GM19328 (cell line): ENCODE measurements around the gene CNGB1.
"Not testable (repeated sequence)": the region's sequence is repeated elsewhere in the genome, so short reads cannot be mapped to it uniquely, and the experiment has no call there.

Source experiments
- ATAC-seq: cut with Tn5 transposase; IDR thresholded peaks from one replicate; pipeline ENCODE4 v1.9.1; 2021; ENCODE audit warnings: mild to moderate bottlenecking, moderate library complexity; ENCODE audit not compliant: unreplicated experiment

The CNGB1 gene

GRCh38 chr16:57956270-57956808 is 14.6 kb downstream of the CNGB1 start:
- ATAC-seq: no peak

DNA sequence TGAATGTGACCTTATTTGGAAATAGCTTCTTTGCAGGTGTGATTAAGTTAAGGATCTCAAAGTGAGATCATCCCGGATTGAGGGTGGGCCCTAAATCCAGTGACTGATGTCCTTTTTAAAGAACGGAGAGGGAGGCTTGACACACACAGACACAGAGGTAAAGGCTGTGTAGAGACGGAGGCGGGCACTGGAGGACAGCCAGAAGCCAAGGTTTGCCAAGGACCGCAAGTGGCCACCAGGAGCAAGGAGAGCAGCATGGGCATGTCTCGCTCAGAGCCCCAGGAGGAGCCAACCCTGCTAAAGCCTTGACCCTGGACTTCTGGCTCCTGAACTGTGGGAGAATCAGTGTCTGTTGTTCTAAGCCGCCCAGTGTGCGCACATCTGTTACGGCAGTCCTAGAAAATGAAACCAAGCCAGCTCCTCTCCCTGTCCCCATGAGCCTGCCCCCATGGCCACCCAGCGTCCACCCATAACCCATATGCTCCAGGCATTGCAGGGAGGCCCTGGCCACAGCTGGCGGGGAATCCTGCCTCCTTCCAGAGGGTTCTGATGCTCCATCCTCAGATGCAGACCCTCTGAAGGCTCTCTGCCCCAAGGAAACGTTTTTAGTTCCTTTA is 15.2 kb downstream of the CNGB1 start:
- ATAC-seq: no peak

GRCh38 chr16:57953857-57954256 is 17.1 kb downstream of the CNGB1 start:
- no peak for ATAC-seq

DNA sequence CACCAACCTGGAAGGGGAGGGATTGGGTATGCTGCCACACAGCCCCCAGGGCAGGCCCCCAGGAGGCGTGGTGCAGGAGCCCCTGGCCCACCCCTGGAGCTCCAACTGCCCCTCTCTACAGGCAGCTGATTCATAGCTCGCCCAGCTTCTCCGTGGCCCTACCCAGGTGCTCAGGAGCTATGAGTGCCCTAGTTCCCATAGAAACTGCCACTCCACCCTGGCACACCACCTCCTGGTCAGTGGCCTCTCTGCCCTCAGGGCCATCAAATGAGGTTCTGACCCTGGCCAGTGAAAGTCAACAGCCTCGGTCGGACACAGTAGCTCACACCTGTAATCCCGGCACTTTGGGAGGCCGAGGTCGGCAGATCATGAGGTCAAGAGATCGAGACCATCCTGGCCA is 18.0 kb downstream of the CNGB1 start:
- ATAC-seq: no peak

GRCh38 chr16:57951204-57951960 is 19.5 kb downstream of the CNGB1 start:
- no peak for ATAC-seq

GRCh38 chr16:57950382-57950781 is 20.5 kb downstream of the CNGB1 start:
- no peak for ATAC-seq

DNA sequence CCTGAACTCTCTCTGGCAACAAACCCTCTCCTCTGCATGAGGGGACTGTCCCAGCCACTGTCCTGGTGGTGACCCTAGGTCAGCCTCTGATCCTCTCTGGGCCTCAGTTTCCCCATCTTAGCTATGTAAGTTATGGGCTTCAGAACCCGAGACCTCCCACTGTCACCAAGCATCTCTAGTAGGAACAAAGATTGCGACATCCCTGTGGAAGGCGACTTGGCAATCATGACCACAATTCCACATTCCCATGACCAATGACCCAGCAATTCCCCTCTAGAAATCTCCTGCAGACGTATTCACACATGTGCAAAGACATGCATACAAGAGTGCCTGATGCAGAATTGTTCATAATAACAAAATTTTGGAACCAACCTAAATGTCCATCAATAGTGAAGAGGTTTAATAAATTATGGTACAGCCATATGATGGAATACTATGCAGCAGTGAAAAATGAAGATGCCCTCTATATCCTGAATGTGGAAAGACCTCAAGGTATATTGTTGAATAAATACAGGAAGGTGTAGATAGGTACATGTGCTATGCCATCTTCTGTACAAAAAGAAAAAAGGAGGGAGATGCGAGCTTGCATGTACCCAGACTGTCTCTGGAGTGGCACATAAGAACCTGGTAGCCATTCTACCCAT is 21.2 kb downstream of the CNGB1 start:
- no peak for ATAC-seq

DNA sequence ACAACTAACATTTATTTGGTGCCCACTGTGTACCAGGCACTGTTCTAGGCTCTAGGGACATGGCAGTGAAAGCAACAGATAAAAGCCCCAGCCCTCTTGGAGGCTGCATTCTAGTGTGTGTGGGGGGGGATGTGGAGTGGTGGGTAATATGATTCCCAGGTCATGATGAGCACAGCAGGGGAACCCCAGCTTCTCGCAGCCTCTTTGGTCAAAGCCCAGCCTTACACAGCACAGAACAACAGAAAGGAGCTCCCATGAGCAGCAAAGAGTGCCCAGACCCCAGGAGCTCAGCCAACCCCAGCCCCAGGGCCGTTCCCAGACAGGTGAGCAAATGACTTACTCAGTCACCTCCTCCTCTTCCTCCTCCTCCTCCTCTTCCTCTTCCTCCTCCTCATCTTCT is 21.9 kb downstream of the CNGB1 start:
- ATAC-seq: no peak

DNA sequence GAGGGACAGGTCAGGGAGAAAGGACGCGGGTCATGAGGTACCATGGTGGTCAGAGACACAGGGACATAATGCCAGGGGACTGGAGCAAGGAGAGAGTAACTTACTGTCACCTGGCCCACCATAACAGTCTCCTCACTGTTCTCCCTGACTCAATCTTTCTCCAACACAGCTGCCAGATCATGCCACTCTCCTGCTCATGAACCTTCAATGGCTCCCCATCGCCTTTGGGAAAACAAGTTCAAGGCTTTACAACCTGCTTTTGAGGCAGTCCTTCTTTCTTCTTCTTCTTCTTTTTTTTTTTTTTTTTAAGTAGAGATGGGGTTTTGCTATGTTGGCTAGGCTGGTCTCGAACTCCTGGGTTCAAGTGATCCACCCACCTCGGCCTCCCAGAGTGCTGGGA is 22.9 kb downstream of the CNGB1 start:
- no peak for ATAC-seq

DNA sequence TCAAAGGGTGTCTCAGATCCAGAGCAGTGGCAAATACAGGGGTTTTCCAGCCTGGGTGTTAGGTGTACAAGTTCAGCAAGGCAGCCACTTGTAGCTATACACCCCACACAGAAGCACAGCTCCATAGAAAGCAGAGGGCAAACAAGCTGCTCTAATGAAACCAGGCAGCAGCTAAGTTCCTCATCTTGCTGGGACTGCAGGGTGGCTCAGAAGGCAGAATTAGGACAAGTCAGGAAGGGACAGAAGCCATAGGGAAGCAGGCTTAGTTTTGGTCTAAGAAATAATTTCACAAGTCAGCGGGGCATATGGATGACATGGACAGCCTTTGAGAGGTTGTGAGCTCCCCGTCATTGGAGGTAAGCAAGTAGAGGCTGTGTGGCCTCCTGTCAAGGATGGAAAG is 23.7 kb downstream of the CNGB1 start:
- no peak for ATAC-seq

DNA sequence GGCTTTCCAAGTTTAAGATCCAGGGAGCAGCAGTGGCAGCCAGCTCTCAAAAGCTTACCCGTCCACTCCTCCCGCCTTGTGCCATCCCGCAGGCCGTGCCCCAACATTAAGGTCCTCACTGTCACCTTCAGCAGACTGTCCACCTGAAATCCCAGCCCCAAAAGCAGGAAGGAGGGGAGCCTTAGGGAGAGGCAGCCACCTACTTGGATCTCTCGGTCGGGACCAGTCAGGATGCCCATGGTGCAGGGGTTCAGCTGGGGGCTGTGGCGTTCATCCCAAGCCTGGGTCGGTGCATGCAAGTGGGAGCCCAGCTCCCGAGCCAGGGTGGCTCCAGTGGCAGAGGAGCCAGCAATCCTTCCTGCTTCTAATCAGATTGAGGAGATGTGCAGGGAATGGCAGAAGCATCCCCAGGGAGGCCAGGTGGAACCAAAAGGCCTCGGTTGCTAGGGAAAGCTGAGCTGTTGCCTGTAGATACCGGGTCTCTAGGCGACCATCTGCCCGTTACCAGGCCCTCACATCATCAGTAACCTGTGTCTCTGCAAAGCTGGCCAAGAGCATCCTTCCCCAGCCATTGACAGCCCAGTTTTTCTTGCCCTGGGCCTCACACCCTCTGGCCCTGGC is 24.6 kb downstream of the CNGB1 start:
- no peak for ATAC-seq

- ATAC-seq: no peak
Measured at GRCh38 chr16:57945740-57946138, 25.2 kb downstream of the CNGB1 start.

- ATAC-seq: no peak
Measured at GRCh38 chr16:57944970-57945739, 25.8 kb downstream of the CNGB1 start.

DNA sequence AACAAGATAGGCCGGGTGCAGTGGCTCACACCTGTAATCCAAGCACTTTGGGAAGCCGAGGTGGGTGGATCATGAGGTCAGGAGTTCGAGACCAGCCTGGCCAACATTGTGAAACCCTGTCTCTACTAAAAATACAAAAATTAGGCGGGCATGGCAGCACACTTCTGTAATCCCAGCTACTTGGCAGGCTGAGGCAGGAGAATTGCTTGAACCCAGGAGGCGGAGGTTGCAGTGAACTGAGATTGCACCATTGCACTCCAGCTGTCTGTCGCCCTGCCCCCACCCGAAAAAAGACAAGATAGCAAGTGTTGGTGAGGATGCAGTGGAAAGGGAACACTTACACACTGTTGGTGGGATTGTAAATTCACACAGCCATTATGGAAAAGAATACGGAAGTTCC is 27.5 kb downstream of the CNGB1 start:
- not testable (repeated sequence) for ATAC-seq

GRCh38 chr16:57941901-57942300 is 29.0 kb downstream of the CNGB1 start:
- ATAC-seq: not testable (repeated sequence)

- ATAC-seq: no peak
Measured at GRCh38 chr16:57941016-57941664, 29.8 kb downstream of the CNGB1 start.

DNA sequence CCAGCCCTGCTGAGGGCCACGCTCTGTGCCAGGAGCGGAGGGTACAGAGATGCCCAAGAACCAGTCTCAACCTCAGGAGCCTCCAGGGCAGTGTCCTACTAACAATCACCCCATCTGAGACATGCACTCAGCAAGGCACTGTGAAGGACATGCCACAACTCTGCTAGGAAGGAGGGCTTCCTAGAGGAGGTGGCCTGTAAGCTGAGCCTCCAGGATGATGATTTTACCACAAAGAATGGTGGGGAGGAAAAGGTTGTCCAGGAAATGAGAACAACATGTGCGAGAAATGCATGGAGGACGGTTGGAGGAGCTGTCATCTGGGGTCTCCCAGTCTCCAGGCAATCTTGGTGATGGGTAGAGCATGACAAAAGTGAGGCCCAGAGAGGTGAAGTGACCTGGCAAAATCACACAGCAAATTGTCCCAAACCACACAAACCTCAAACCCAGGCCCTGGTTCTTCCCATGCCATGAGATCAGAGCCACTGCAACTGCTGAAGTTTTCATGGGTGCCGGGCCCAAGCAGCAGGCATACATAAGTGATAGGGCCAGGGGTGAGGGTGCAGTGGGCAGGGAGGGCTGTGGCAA is 30.5 kb downstream of the CNGB1 start:
- ATAC-seq: no peak

DNA sequence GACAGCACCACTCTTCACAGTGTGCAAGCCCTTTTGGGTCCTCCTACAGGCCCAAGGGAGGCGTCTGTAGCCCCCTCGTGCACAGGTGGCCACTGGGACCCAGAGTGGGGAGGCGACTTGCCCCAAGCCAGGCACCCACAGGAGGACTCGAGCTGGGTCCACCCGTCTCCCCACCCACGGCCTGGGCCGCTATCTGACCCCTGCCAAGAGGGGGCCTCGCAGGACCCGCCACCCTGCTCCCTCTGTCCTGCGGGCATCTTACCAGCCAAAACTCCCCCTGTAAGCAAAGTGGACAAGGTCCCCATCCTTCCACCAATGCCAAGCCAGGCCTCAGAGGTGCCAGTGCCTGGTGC is 31.1 kb downstream of the CNGB1 start:
- ATAC-seq: no peak

- ATAC-seq: no peak
Measured at GRCh38 chr16:57938936-57939871, 31.7 kb downstream of the CNGB1 start.
